ENCODE measurements around the gene NHEJ1. TPM values are rescaled to one million over a fixed set of nuclear protein-coding genes. Genes with fewer than 3 reads are reported as not detected.

The NHEJ1 gene
- total RNA-seq, 4 donors from 2014 or later = 50.5 to 90.2 (median 65.3) TPM

DNA sequence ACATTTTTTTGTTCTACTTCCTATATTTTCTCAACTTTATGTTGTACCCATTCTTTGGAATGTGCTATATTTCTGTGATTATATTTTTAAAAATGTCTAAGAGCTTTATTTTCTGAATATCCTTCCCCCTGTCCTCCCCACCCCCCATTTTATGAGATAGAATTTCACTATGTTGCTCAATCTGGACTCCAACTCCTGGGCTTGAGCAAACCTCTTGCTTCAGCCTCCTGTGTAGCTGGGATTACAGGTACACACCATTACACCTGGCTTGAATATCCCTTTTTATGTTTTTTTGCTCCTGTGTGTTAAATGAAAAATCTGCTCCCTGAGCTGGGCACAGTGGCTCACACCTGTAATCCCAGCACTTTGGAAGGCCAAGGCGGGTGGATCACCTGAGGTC is 36.8 kb upstream of the NHEJ1 start:
- H3K4me3 ChIP-seq = no peak overlapping the region
- in situ Hi-C loops (cut with MboI; ENCODE audit: low pct_ligation_motif_present in 1 of 4, low pct_unique_long_range_greater_than_20kb in 1 of 4, low sequenced_read_pairs in 3 of 4) = no loop called here
- no peak for DNase-seq
- peaks cover 10% of the 10 kb centered on the region for H3K27me3 ChIP-seq
- no peaks in the 10 kb centered on the region for H3K4me1 ChIP-seq
- H3K36me3 ChIP-seq = no peaks in the 10 kb centered on the region
- no peak for TF ChIP-seq POLR2AphosphoS5 (IDR thresholded peaks at IDR 0.05)
- TF ChIP-seq, protein P1, sequence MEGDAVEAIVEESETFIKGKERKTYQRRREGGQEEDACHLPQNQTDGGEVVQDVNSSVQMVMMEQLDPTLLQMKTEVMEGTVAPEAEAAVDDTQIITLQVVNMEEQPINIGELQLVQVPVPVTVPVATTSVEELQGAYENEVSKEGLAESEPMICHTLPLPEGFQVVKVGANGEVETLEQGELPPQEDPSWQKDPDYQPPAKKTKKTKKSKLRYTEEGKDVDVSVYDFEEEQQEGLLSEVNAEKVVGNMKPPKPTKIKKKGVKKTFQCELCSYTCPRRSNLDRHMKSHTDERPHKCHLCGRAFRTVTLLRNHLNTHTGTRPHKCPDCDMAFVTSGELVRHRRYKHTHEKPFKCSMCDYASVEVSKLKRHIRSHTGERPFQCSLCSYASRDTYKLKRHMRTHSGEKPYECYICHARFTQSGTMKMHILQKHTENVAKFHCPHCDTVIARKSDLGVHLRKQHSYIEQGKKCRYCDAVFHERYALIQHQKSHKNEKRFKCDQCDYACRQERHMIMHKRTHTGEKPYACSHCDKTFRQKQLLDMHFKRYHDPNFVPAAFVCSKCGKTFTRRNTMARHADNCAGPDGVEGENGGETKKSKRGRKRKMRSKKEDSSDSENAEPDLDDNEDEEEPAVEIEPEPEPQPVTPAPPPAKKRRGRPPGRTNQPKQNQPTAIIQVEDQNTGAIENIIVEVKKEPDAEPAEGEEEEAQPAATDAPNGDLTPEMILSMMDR (IDR thresholded peaks at IDR 0.05) = no peak
- TF ChIP-seq POLR2A (IDR thresholded peaks at IDR 0.05) = no peak
- no peak for TF ChIP-seq EP300 (IDR thresholded peaks at IDR 0.05; ENCODE audit: low read depth)
- no peak overlapping the region for H3K27ac ChIP-seq
- intact Hi-C loops (cut with DNase I; ENCODE audit: low total_unique reads) = no loop called here
- 100% methylated on average over 1 of the region's 1 CpG; no CpG with 5 or more reads in 1 of the 2 donors for WGBS, 2 donors (ENCODE audit: low coverage in 1 of 2)
- H3K9me3 ChIP-seq = no peaks in the 10 kb centered on the region

DNA sequence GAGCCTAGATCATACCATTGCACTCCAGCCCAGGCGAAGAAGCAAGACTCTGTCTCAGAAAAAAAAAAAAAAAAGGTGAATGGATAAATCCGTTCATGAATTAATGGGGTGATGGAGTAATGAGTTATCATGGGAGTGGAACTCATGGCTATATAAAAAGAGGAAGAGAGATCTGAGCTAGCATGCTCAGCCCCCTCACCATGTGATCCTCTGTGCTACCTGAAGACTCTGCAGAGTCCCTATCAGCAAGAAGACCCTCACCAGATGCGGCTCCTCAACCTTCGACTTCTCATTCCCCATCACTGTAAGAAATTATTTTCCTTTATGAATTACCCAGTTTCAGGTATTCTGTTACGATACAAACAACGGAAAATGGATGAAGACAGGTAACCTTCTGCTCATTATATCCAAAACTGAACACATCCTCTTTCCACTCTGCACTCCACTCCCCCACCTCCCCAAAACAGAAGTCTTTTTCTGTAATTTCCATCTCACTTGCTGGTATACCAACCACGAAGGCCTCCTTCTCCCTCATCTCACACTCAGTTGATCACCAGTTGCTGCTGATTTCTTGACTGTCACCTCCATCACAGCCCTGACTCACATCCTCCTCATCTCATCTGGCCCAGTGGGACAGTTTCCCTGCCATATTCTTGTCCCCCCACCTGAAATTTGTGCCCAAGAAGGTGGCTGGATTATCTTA is 26.3 kb upstream of the NHEJ1 start:
- Histone ChIP-seq H3K27me3 (no peaks in the 10 kb centered on the region), H3K4me3 (no peak overlapping the region), H3K36me3 (peaks cover 0 to 18% (median 3%) of the 10 kb centered on the region in 4 donors), H3K27ac (no peak overlapping the region), H3K4me1 (peaks cover 0 to 20% (median 9%) of the 10 kb centered on the region in 4 donors), H3K9me3 (no peaks in the 10 kb centered on the region)
- TF ChIP-seq POLR2A (IDR thresholded peaks at IDR 0.05) (no peak), POLR2AphosphoS5 (IDR thresholded peaks at IDR 0.05) (no peak), EP300 (IDR thresholded peaks at IDR 0.05; ENCODE audit: low read depth) (no peak)
- TF ChIP-seq, protein P1 (IDR thresholded peaks at IDR 0.05) = no peak
- intact Hi-C loops (cut with DNase I; ENCODE audit: low total_unique reads) = no loop called here
- WGBS, 2 donors (ENCODE audit: low coverage in 1 of 2) = 82 to 87% methylated on average over 6 to 7 of the region's 7 CpGs
- no peak for DNase-seq
- in situ Hi-C loops (cut with MboI; ENCODE audit: low pct_ligation_motif_present in 1 of 4, low pct_unique_long_range_greater_than_20kb in 1 of 4, low sequenced_read_pairs in 3 of 4) = no loop called here

GRCh38 chr2:219184121-219184520 is 23.5 kb upstream of the NHEJ1 start:
- peaks cover 0 to 41% (median 9%) of the 10 kb centered on the region in 4 donors for H3K36me3 ChIP-seq
- 93 to 100% methylated on average over 1 to 2 of the region's 2 CpGs for WGBS, 2 donors (ENCODE audit: low coverage in 1 of 2)
- in situ Hi-C loops (cut with MboI; ENCODE audit: low pct_ligation_motif_present in 1 of 4, low pct_unique_long_range_greater_than_20kb in 1 of 4, low sequenced_read_pairs in 3 of 4) = no loop called here
- H3K9me3 ChIP-seq = no peaks in the 10 kb centered on the region
- no peak for TF ChIP-seq POLR2A (IDR thresholded peaks at IDR 0.05)
- no peak for TF ChIP-seq POLR2AphosphoS5 (IDR thresholded peaks at IDR 0.05)
- no peak for TF ChIP-seq EP300 (IDR thresholded peaks at IDR 0.05; ENCODE audit: low read depth)
- TF ChIP-seq, protein P1 (IDR thresholded peaks at IDR 0.05) = no peak
- H3K27me3 ChIP-seq = no peaks in the 10 kb centered on the region
- H3K27ac ChIP-seq = peak overlapping the region in 3 of 4 donors; percentile 50 to 79 (median 71)
- H3K4me1 ChIP-seq = peaks cover 5 to 44% (median 18%) of the 10 kb centered on the region in 4 donors
- H3K4me3 ChIP-seq = no peak overlapping the region
- intact Hi-C loops (cut with DNase I; ENCODE audit: low total_unique reads) = no loop called here
- no peak for DNase-seq

DNA sequence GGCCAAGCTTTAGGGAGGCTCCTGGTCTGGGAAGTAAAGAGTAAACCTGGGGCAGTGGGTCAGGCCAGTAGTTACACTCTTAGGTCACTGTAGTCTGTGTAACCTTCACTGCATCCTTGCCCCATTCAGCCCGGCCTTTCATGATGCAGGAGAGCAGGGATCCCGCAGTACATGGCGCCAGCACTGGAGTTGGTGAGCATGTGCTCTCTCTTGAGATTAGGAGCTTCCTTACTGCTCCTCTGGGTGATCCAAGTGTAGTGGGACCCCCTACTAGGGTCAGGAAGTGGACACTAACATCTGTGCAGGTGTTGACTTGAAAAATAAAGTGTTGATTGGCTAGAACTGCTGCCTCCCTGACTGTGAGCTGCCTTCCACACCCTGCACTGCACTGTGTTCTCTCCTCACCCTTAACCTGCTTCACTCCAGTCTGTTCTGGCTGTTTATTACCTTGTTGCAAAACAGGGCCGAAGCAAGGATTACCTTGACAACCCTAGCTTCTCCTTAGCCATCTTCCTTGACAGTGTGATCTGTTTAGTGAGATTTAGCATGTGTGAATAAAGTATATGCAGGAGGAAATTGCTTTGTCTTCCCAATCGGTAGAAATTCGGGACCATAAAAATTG is 22.6 kb upstream of the NHEJ1 start:
- in situ Hi-C loops (cut with MboI; ENCODE audit: low pct_ligation_motif_present in 1 of 4, low pct_unique_long_range_greater_than_20kb in 1 of 4, low sequenced_read_pairs in 3 of 4) (no loop called here), intact Hi-C loops (cut with DNase I; ENCODE audit: low total_unique reads) (no loop called here)
- Histone ChIP-seq H3K4me1 (peaks cover 9 to 50% (median 24%) of the 10 kb centered on the region in 4 donors), H3K4me3 (no peak overlapping the region), H3K27me3 (no peaks in the 10 kb centered on the region), H3K9me3 (no peaks in the 10 kb centered on the region), H3K27ac (peak overlapping the region; percentile 47 to 79 (median 74)), H3K36me3 (peaks cover 0 to 41% (median 9%) of the 10 kb centered on the region in 4 donors)
- DNase-seq = peak; percentile 38
- TF ChIP-seq POLR2AphosphoS5 (IDR thresholded peaks at IDR 0.05) = peak in 2 of 3 donors; percentile 40 to 59
- TF ChIP-seq, protein P1 (IDR thresholded peaks at IDR 0.05) = no peak
- 53 to 85% methylated on average over 3 to 6 of the region's 6 CpGs for WGBS, 2 donors (ENCODE audit: low coverage in 1 of 2)

Measured in transverse colon (tissue), 4 donors.